HFF-Myc (cell line): Measurements from ENCODE around the gene CEP170.
"Not testable (repeated sequence)": the region's sequence is repeated elsewhere in the genome, so short reads cannot be mapped to it uniquely, and the experiment has no call there.

Experiments
- DNase-seq: peaks from one replicate; pipeline ENCODE4 v3.0.0-alpha.2; 2011; ENCODE audit warnings: low read depth; ENCODE audit errors: extremely low read depth
- H3K4me3 ChIP-seq: replicated peaks from 2 replicates; pipeline ENCODE4 v1.5.1; 2011; ENCODE audit warnings: low read depth, mild to moderate bottlenecking, control low read depth, low read length
- TF ChIP-seq, protein P1 (sequence below): IDR thresholded peaks from 2 replicates; pipeline ENCODE4 v1.5.1; 2012; ENCODE audit warnings: mild to moderate bottlenecking, low read depth, low read length, control low read depth; ENCODE audit errors: missing control alignments

CEP170 gene

DNA sequence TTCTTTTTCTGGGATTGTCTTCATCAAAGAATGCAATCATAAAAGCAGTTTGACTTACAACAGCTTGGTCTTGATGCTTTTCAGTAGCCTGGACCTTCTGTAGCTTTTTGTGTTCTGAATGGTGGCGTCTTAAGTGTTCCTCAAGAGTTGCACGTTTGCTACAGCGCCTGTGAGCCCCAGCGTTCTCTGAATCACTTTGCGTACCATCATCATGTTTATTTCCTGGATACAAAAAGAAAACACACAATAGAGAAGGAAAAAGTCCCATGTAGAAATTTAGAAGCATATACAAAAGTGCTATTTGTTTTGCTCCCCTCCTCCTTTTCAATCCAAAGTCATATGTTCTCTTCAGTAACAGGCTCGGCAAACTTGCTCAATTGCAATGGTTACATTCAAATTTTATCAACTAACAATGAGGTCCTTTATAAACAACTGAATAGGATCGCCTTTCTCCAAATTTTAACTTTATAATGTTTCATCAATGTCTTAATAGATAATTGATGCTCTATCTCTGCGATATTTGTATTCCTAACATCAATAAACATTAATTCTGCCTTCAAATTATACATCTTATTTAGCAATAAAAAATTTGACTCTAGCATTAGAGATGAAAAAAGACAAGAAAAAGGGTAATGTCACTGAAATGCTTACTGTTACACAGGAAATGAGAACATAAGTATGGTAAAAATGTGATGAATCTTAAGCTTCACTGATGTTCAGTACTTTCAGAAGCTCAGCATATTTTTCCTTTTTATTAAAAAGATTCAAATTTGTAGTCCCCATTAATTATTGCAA, 68.7 kb downstream of the CEP170 start:
- DNase-seq, result not testable (repeated sequence)

GRCh38 chr1:243184787-243185186, 70.3 kb downstream of the CEP170 start:
- H3K4me3 ChIP-seq, DNase-seq: not testable (repeated sequence)

More for the DNA sequence above, 68.7 kb downstream of the CEP170 start:
- not testable (repeated sequence) for H3K4me3 ChIP-seq

GRCh38 chr1:243183661-243184060, 71.4 kb downstream of the CEP170 start:
- not testable (repeated sequence) for DNase-seq, H3K4me3 ChIP-seq

DNA sequence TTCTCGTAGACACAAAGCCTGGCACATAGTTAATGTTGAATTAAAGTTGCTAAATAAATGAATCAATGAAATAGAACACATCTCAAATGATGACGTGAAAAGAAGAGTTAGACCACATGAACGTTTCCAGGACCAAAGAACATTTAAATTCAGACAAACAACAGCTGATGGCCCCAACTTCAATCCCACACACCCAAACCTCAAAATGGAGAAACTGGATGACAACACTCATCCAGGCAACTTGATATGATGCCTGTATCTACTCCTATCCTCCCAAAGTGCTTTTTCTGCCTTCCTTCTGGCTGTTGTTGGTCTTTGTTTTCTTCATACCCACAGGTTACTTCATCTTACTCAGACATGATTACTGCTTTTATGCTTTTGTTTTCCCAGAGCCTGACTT, 71.9 kb downstream of the CEP170 start:
- not testable (repeated sequence) for DNase-seq, H3K4me3 ChIP-seq

- no peak for DNase-seq
- TF ChIP-seq, protein P1, sequence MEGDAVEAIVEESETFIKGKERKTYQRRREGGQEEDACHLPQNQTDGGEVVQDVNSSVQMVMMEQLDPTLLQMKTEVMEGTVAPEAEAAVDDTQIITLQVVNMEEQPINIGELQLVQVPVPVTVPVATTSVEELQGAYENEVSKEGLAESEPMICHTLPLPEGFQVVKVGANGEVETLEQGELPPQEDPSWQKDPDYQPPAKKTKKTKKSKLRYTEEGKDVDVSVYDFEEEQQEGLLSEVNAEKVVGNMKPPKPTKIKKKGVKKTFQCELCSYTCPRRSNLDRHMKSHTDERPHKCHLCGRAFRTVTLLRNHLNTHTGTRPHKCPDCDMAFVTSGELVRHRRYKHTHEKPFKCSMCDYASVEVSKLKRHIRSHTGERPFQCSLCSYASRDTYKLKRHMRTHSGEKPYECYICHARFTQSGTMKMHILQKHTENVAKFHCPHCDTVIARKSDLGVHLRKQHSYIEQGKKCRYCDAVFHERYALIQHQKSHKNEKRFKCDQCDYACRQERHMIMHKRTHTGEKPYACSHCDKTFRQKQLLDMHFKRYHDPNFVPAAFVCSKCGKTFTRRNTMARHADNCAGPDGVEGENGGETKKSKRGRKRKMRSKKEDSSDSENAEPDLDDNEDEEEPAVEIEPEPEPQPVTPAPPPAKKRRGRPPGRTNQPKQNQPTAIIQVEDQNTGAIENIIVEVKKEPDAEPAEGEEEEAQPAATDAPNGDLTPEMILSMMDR, result no peak
- no peak overlapping the region for H3K4me3 ChIP-seq
Observed at GRCh38 chr1:243179720-243180119, 75.4 kb downstream of the CEP170 start.

DNA sequence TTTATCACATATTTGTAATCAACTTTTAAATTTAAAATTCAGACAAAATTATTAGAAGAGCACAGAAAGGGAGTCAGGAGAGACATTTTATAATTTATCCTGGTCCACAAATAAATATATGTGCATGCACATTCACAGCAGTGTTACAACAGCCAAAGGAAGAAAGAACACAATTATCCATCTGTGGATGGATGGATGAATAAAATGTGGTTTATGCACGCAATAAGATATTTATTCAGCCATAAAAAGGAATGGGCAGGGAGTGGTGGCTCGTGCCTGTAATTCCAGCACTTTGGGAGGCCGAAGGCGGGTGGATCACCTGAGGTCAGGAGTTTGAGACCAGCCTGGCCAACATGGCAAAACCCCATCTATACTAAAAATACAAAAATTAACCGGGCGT, 77.3 kb downstream of the CEP170 start:
- not testable (repeated sequence) for H3K4me3 ChIP-seq, DNase-seq

DNA sequence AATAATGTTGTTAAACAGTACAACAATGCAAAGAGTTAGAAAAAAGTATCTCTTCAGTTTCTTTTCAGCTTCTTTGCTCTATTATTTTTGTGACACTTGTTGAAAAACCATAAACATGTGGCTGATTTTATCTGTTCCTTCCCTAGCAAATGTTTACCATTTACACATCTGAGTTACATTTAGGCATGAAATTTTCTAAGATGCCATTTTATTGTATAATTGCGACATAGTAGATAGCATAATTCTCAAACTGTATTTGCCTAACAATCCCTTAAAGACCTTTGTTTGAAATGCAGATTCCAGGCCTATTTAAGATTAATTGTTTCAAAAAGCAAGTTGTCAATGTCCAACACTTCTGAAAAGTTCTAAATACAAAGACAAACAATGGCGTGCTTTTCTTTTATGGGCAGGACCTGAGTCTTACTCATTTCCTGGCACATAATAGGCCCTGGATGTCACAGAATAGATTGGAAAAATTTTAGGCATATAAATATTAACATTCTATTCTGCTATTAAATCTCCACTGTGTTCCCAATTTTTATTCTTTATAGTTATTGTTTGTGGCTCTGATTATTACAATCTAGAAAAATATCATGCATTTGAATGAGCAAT, 81.2 kb downstream of the CEP170 start:
- not testable (repeated sequence) for H3K4me3 ChIP-seq, DNase-seq

GRCh38 chr1:243164911-243165310, 90.2 kb downstream of the CEP170 start:
- H3K4me3 ChIP-seq, DNase-seq: not testable (repeated sequence)

GRCh38 chr1:243150906-243151305, 104.2 kb downstream of the CEP170 start:
- H3K4me3 ChIP-seq, DNase-seq: not testable (repeated sequence)

GRCh38 chr1:243149120-243149519, 106.0 kb downstream of the CEP170 start:
- H3K4me3 ChIP-seq, DNase-seq: not testable (repeated sequence)

DNA sequence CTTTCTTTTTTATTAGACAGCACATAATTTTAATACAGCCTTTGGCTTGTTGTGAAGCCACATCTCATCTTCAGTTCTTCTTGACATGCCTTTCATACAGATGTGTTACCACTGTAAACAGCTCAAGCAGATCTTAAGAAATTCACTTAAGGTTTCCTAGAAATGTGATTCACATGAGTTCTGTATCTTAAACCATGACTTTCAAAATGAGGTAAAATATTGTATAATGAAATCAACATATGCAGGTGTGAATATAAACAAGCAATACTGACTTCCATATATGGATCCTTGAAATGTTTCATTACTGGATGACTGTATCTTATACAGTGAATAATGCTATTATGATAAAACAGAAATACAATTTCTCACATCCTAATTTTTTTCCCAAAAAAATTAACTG, 107.7 kb downstream of the CEP170 start:
- not testable (repeated sequence) for DNase-seq, H3K4me3 ChIP-seq

GRCh38 chr1:243140498-243140897, 114.6 kb downstream of the CEP170 start:
- DNase-seq, H3K4me3 ChIP-seq: not testable (repeated sequence)

GRCh38 chr1:243122876-243123409, 132.1 kb downstream of the CEP170 start:
- not testable (repeated sequence) for H3K4me3 ChIP-seq, DNase-seq

DNA sequence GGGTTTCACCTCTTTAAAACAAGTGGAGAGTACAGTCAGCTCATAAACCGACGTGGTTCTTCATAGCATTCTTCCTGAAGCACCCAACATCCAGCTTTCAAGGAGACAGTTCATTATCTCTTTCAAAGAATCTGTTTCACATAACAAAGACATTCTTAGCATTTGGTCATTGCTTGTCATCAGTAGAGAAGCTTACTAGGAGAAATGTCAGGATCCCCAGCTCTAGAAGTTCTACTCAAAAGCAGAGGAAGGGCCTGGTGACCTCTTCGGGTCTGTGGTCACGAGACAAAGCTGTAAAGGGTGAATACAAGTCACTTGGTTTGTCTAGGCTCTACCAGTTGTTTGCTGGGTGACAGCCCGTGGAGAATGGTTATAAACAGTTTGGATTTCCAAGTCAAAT, 133.1 kb downstream of the CEP170 start:
- not testable (repeated sequence) for H3K4me3 ChIP-seq, DNase-seq

DNA sequence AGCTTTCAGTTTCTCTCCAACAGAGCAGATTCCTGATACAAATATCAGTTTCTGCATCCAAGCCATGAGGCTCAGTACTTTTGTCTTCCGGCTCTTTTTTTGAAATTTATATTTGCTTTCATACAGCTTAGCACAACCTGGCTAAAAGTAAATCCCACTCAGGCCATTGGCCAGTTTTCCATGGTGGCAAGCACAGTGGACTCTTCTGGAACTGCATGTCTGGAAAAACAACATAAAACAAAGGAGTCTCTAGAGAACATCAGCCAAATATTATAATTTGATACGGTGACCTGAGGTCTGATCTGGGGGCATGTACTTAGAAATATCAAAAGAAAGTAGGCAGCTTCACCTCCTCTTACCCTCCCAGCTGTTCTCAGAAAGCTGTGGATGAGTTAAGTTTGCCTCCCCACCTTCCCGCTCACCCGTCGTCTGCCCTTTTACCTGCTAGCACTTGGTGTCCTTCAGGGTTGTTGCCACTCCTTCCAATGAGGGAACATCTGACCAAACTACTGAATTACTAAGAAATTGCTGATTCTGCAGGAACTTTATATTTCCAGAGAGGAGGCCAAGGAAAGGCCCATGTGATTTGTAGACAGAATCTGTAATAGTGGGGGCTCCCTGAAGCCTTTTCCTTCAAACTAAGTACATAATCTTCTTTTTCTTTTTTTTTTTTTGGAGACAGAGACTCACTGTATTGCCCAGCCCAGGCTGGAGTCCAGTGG, 136.3 kb downstream of the CEP170 start:
- not testable (repeated sequence) for DNase-seq, H3K4me3 ChIP-seq

- DNase-seq, H3K4me3 ChIP-seq: not testable (repeated sequence)
Observed at GRCh38 chr1:243116187-243116586, 138.9 kb downstream of the CEP170 start.

DNA sequence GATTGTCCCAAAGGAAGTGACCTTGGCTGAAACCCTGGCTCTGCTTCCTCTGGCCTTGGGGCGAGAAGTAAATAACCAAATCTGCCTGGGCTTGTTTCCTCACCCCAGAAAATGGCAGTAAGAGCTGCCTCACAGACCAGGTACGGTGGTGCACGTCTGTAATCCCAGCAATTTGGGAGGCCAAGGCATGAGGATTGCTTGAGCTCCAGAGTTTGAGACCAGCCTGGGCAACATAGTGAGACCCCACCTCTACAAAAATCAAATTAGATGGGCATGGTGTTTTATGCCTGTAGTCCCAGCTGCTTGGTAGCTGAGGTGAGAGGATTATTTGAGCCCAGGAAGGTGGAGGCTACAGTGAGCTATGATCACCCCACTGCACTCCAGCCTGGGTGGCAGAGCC, 140.3 kb downstream of the CEP170 start:
- not testable (repeated sequence) for DNase-seq, H3K4me3 ChIP-seq
